Fibroblast of lung (primary cell): ENCODE results near the gene SPI1. TPM values are rescaled to one million over a fixed set of nuclear protein-coding genes. Genes with fewer than 3 reads are reported as not detected.

Experiments used
- DNase-seq, 2 donors: peaks; one replicate each; pipeline versions ENCODE4 v3.0.0 to v3.0.0-alpha.2; 2010; ENCODE audit warnings: low read depth in 2 of 2
- H2AFZ ChIP-seq: 2 replicates; pipeline ENCODE4 v1.5.1; 2012; ENCODE audit warnings: low read length, control low read depth, inconsistent platforms
- H3K27ac ChIP-seq: 2 replicates; pipeline ENCODE4 v1.5.1; 2011; ENCODE audit warnings: low read length, control low read depth; ENCODE audit not compliant: insufficient read depth
- H3K27me3 ChIP-seq: 2 replicates; pipeline ENCODE4 v1.5.1; 2011; ENCODE audit warnings: mild to moderate bottlenecking, low read length; ENCODE audit not compliant: control insufficient read depth, insufficient read depth
- H3K36me3 ChIP-seq: 2 replicates; pipeline ENCODE4 v1.5.1; 2011; ENCODE audit warnings: low read length; ENCODE audit not compliant: control insufficient read depth, insufficient read depth
- H3K4me1 ChIP-seq: 2 replicates; pipeline ENCODE4 v1.5.1; 2011; ENCODE audit warnings: low read length; ENCODE audit not compliant: control insufficient read depth, insufficient read depth; ENCODE audit errors: extremely low read depth
- H3K4me2 ChIP-seq: 2 replicates; pipeline ENCODE4 v1.5.1; 2011; ENCODE audit warnings: low read length, control low read depth; ENCODE audit not compliant: insufficient read depth; ENCODE audit errors: extremely low read depth
- H3K4me3 ChIP-seq, 4 experiments: fragments of 200-600 bp in 1 of 4; sonication (generic) in 1 of 4; replicated peaks in 1 of 4; 2 replicates each; pipeline ENCODE4 v1.5.1; 2011 to 2016; ENCODE audit warnings: low read length in 4 of 4, low read depth in 3 of 4, mild to moderate bottlenecking in 3 of 4, control low read depth in 2 of 4, inconsistent platforms in 1 of 4, mixed read lengths in 1 of 4; ENCODE audit not compliant: insufficient read depth in 1 of 4; ENCODE audit errors: control extremely low read depth in 1 of 4
- H3K79me2 ChIP-seq: 2 replicates; pipeline ENCODE4 v1.5.1; 2012; ENCODE audit warnings: mild to moderate bottlenecking, low read length, inconsistent platforms; ENCODE audit not compliant: control insufficient read depth, insufficient read depth
- H3K9ac ChIP-seq: 2 replicates; pipeline ENCODE4 v1.5.1; 2011; ENCODE audit warnings: mild to moderate bottlenecking, low read length, control low read depth; ENCODE audit not compliant: insufficient read depth
- H3K9me3 ChIP-seq: 2 replicates; pipeline ENCODE4 v1.5.1; 2012; ENCODE audit warnings: low read depth, low read length; ENCODE audit not compliant: control insufficient read depth, insufficient read depth
- H4K20me1 ChIP-seq: 2 replicates; pipeline ENCODE4 v1.5.1; 2011; ENCODE audit warnings: low read length; ENCODE audit not compliant: control insufficient read depth, insufficient read depth; ENCODE audit errors: extremely low read depth
- EZH2 ChIP-seq: IDR thresholded peaks from 2 replicates; pipeline ENCODE4 v1.5.1; 2012; ENCODE audit warnings: low read length, control low read depth, mild to moderate bottlenecking; ENCODE audit errors: missing control alignments
- polyA plus RNA-seq, 2 donors: library from polyadenylated mRNA; depleted of rRNA in 1 of 2; stranded (reverse) in 1 of 2; unstranded in 1 of 2; fragments of >200 nt; gene quantifications; 2 replicates each; pipeline ENCODE4 v1.2.1, GENCODE V29; 2011 to 2012; ENCODE audit warnings: missing spikeins in 1 of 2
- total RNA-seq: library from RNA; depleted of rRNA; stranded (reverse); fragments of >200 nt; gene quantifications from 2 replicates; pipeline ENCODE4 v1.2.1, GENCODE V29; 2014
- TF ChIP-seq, protein P1 (sequence below), 2 donors: IDR thresholded peaks in 1 of 2; conservative IDR thresholded peaks in 1 of 2; 1 replicate in 1 of 2; 2 replicates in 1 of 2; pipeline ENCODE4 v1.5.1; 2011 to 2012; ENCODE audit warnings: low read length in 2 of 2, control low read depth in 1 of 2, inconsistent platforms in 1 of 2, low read depth in 1 of 2, mild to moderate bottlenecking in 1 of 2

The SPI1 gene
- total and polyA plus RNA-seq, 2 donors (not counting 1 experiment from before 2014, with no cell fraction given) = not detected

DNA sequence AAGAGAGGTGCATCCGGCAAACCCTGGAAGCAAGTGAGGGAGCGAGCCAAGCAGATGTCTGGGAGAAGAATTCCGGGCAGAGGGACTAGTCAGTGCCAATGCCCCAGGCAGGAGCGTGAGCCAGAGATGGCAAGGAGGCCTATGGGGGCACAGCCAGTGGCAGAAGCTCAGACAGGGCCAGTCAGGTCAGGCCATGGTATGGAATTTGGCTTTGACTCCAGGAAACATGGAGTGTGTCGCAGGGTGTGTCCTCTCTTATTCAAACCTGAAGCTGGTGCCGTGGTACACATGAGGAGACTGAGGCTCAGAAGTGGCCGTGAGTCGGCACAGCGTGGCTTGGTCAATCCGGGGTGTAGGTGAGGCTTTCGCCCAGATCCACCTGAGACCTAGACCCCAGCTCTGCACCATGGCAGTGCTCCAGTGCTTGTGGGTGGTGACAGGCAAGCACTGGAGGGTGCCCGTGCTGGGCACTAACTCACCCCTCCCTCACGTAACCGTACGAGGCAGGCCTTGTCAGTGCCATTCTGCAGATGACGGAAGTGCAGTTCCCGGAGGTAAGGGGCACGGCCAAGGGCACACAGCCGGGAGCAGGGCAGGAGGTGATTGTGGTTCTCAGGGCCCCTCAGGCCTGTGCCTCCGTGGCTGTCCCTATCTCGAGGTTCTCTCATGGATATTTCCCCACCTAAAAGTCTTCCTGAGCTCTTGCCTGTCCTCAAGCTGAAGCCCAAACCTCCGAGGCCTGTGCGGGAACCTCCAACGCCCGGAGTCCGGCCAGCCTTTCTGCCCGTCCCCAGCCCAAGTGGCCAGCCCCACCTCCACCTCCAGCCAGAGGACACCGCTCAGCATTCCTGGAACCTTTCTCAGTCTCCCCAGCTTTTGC lies 10.6 kb upstream of the SPI1 start:
- TF ChIP-seq, protein P1, sequence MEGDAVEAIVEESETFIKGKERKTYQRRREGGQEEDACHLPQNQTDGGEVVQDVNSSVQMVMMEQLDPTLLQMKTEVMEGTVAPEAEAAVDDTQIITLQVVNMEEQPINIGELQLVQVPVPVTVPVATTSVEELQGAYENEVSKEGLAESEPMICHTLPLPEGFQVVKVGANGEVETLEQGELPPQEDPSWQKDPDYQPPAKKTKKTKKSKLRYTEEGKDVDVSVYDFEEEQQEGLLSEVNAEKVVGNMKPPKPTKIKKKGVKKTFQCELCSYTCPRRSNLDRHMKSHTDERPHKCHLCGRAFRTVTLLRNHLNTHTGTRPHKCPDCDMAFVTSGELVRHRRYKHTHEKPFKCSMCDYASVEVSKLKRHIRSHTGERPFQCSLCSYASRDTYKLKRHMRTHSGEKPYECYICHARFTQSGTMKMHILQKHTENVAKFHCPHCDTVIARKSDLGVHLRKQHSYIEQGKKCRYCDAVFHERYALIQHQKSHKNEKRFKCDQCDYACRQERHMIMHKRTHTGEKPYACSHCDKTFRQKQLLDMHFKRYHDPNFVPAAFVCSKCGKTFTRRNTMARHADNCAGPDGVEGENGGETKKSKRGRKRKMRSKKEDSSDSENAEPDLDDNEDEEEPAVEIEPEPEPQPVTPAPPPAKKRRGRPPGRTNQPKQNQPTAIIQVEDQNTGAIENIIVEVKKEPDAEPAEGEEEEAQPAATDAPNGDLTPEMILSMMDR (conservative IDR thresholded peaks at IDR 0.05 in 1 of 2, IDR thresholded peaks at IDR 0.05 in 1 of 2; ENCODE audit: low read depth in 1 of 2, low read length in 2 of 2) = no peak
- TF ChIP-seq EZH2 = no peak
- H3K27me3 ChIP-seq = no peaks in the 10 kb centered on the region
- no peaks in the 10 kb centered on the region for H3K79me2 ChIP-seq
- H4K20me1 ChIP-seq = no peaks in the 10 kb centered on the region
- no peaks in the 10 kb centered on the region for H3K36me3 ChIP-seq
- H3K9me3 ChIP-seq = no peaks in the 10 kb centered on the region
- no peak overlapping the region for H3K4me3 ChIP-seq
- H3K4me1 ChIP-seq = peaks cover 4% of the 10 kb centered on the region
- no peak for DNase-seq
- no peak overlapping the region for H3K27ac ChIP-seq
- no peak overlapping the region for H3K4me2 ChIP-seq
- no peak overlapping the region for H2AFZ ChIP-seq
- no peak overlapping the region for H3K9ac ChIP-seq

DNA sequence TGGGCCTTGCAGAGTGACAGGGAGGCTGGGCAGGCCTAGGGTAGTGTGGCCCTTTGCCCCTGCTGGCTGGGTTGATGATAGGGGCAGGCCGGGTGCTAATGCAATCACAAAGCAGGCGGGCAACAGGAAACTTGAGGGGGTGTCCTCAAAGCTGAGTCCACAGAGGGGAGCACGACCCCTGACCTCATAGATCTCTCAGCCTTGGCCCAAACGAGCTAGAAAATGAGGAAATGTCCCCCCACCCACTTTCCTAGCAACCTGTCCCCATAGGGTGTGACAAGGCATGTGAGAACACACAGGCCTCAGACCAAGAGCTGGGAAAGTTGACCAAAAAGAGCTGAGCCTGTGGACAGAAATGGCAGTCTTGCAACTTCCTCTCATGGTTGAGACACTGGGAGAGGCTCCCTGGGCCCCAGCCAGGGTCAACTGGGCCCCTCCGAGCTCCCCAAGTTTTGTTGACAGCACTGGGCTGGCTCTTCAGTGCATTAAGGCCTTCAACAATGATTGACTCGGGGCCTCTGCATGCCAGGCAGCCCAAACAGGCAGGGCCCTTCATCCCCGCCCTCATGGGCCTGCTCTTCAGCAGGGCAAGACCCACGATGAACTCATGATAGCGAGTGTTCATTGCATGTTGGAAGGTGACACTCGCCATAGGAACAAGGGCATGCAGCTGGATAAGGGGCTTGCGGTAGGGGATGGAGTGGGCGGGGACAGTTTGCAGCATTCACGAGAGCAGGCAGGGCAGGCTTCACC lies 9.8 kb upstream of the SPI1 start:
- H3K27ac ChIP-seq = no peak overlapping the region
- H3K27me3 ChIP-seq = no peaks in the 10 kb centered on the region
- H3K4me1 ChIP-seq = no peaks in the 10 kb centered on the region
- H3K36me3 ChIP-seq = no peaks in the 10 kb centered on the region
- H3K4me2 ChIP-seq = no peak overlapping the region
- no peak for TF ChIP-seq EZH2
- TF ChIP-seq, protein P1 (conservative IDR thresholded peaks at IDR 0.05 in 1 of 2, IDR thresholded peaks at IDR 0.05 in 1 of 2; ENCODE audit: low read depth in 1 of 2, low read length in 2 of 2) = no peak
- DNase-seq = no peak
- H4K20me1 ChIP-seq = no peaks in the 10 kb centered on the region
- no peak overlapping the region for H3K9ac ChIP-seq
- H2AFZ ChIP-seq = no peak overlapping the region
- no peak overlapping the region for H3K4me3 ChIP-seq
- no peaks in the 10 kb centered on the region for H3K9me3 ChIP-seq
- H3K79me2 ChIP-seq = no peaks in the 10 kb centered on the region

DNA sequence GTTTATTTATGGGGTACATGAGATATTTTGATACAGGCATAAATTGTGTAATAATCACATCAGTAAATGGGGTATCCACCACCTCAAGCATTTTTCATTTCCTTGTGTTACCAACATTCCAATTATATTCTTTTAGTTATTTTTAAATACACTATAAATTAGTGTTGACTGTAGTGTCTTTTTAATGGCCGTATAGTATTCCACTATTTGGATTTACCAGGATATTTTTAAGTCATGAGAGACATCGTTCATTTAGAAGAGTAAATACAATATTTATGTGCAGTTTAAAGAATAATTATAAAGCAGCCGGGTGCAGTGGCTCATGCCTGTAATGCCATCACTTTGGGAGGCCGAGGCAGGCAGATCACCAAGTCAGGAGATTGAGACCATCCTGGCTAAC lies 6.2 kb upstream of the SPI1 start:
- no peaks in the 10 kb centered on the region for H3K36me3 ChIP-seq
- DNase-seq = no peak
- no peaks in the 10 kb centered on the region for H3K9me3 ChIP-seq
- no peak overlapping the region for H3K4me2 ChIP-seq
- no peaks in the 10 kb centered on the region for H4K20me1 ChIP-seq
- no peak for TF ChIP-seq EZH2
- H3K79me2 ChIP-seq = no peaks in the 10 kb centered on the region
- no peak overlapping the region for H3K27ac ChIP-seq
- H2AFZ ChIP-seq = no peak overlapping the region
- H3K9ac ChIP-seq = no peak overlapping the region
- no peaks in the 10 kb centered on the region for H3K27me3 ChIP-seq
- no peaks in the 10 kb centered on the region for H3K4me1 ChIP-seq
- no peak overlapping the region for H3K4me3 ChIP-seq
